HG03521 (cell line): Measurements from ENCODE around the gene TEKT5.
"Not testable (repeated sequence)": the region's sequence is repeated elsewhere in the genome, so short reads cannot be mapped to it uniquely, and the experiment has no call there.

ENCODE experiments used
- ATAC-seq: cut with Tn5 transposase; IDR thresholded peaks from one replicate; pipeline ENCODE4 v1.9.1; 2021; ENCODE audit warnings: mild to moderate bottlenecking, moderate library complexity; ENCODE audit not compliant: unreplicated experiment

TEKT5 gene

DNA sequence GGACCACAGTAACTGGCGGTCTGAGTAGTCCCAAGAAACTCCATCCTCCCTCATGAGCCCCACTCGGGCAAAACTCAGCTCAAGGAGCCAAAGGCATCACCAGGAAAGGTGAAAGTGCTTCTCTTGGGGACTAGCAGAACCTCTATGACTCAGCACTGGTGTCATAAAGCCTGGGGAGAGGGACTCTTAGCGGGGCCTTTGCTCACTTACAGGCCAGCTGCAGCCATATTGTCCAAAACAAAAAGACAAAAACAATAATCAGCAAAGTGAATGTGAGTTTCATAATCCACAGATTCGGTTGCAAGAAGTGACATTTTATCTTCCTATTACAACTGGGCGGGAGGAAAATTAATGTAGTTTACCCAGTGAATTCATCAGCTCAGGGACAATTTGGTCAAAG, at the start of gene TEKT5:
TEKT5 (minus strand) TSS at position 101 of the 400 bp plus-strand sequence; CDS start at position 44, 57 bp downstream.
- no peak for ATAC-seq

DNA sequence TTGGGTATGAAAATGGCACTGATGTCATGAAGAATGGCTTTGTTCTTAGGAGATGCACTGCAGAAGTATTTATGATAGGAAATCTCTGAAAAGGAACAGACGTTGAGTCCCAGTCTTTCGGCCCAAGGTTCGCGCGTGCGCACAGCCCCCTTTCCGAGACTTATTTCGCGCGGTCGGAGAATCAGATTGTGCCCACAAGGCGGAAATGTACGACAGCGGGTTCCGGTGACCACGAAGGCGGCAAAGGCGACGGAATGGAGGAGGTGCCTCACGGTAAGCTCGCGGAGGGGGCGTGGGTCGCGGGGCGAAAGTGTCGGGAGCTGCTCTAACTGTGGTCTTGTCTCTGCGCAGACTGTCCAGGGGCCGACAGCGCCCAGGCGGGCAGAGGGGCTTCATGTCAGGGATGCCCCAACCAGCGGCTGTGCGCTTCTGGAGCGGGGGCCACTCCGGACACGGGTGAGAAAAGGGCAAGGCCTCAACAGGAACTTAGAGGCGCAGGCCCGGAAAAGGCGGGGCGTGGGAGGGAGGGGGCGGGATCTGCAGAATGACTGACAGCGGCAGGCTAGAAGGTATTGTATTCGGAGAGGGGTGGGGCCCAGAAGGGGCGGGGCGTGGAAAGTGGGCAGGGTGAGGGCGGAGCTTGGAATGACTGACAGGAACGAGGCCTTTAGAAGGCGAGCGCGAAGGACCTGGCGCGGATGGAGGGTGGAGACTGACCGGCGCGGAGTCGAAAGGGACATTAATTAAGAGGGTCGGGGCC, 49.1 kb upstream of the TEKT5 start, which contains the start of gene NUBP1:
NUBP1 (plus strand) TSS at position 233 of the 760 bp plus-strand sequence; CDS start at position 255, 22 bp downstream.
- peak; percentile 77 for ATAC-seq

DNA sequence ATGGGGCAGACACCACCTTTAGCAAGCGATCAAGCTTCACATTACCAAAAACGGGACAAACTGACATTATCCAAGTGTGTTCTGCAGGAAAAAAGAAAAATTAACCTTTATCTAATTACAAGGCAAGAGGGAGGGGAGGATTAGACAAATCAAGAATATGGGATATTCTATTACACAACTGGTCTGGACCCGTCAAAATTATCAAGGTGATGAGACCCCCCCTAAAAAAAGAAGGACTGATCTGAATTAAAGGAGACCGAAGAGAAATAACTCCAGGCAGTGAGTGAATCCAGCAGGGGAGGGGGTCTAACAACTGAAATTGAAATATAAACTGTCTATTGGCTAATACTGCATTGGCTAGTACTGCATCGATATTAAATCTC, 48.5 kb upstream of the TEKT5 start:
- ATAC-seq, result no peak

DNA sequence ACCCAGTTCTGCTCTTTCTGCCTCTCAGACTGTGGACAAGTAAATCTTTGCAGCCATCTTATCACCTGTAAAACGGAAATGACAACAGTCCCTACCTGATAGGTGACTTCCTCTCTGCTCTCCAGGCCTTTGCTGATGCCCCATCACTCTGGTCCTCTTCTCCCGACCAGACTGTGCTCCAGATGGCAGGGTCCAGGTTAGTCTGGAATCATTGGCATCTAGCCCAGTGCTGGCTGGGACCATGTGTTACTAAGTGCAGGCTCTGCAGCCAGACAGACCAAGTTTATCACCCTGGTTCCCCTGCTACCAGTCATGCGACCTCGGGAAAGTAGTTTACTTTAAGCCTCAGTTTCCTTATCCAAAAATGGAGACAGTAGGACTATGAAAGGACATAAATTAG, 47.1 kb upstream of the TEKT5 start:
- no peak for ATAC-seq

DNA sequence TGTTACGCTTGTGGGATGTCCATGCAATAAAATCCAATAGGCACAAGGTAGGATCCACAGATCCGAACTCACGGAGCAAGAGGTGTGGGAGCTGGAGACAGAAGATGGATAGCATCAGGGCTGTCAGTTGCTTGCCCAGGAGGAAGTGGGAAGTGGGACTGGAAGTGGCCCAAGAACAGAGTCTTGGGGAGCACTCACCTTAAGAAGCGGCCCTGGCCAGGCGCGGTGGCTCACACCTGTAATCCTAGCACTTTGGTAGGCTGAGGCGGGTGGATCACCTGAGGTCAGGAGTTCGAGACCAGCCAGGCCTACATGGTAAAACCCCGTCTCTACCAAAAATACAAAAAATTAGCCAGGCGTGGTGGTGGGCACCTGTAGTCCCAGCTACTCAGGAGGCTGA, 46.5 kb upstream of the TEKT5 start:
- not testable (repeated sequence) for ATAC-seq

DNA sequence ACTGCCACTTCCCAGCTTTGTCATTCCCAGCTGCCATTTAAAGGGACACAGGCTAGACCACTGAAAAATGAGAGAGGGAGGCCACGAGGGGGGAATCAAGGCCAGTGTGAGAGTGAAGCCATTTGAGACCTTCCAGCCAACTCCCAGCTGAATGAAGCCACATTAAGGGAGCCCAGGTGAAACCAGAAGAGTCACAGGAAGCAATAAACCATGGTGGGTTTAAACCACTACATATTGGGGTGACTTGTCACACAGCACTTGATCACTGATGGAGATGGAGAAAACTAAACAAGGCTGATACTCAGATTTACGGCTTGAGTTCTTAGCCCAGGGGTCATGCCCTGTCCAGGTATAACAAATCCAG, 46.1 kb upstream of the TEKT5 start:
- ATAC-seq, result no peak

DNA sequence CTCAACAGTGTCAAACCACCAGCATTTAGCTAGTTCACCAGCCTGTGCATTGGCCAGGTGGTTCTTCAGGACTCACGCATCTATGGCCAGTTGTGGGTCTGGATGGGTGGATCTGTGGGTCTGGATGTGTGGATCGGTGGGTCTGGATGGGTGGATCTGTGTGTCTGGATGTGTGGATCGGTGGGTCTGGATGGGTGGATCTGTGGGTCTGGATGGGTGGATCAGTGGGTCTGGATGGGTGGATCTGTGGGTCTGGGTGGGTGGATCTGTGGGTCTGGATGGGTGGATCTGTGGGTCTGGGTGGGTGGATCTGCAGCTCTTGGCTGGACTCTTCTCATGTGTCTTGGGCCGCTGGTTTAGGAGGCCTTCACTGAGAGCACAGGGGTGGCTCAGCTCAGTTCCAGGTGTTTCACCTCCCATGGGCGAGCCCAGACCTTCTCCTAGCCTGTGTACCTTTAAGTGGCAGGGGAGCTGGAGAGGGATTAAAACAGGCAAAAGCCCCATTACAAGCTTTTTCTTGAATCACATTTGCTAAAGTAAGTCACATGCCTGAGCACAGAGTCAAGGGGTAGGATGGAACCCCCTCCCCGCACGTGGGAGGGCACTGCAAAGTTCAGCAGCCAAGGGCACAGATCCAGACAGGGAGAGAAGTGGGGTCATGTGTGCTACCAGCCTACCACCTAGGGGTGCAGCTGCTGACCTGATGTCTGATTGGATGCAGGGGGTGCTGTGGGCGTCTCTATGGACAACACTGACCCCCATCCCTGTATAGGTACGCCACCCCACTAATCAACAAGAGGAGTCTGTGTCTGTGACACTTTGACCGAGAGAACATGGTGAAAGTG, 45.5 kb upstream of the TEKT5 start:
- ATAC-seq, result no peak

DNA sequence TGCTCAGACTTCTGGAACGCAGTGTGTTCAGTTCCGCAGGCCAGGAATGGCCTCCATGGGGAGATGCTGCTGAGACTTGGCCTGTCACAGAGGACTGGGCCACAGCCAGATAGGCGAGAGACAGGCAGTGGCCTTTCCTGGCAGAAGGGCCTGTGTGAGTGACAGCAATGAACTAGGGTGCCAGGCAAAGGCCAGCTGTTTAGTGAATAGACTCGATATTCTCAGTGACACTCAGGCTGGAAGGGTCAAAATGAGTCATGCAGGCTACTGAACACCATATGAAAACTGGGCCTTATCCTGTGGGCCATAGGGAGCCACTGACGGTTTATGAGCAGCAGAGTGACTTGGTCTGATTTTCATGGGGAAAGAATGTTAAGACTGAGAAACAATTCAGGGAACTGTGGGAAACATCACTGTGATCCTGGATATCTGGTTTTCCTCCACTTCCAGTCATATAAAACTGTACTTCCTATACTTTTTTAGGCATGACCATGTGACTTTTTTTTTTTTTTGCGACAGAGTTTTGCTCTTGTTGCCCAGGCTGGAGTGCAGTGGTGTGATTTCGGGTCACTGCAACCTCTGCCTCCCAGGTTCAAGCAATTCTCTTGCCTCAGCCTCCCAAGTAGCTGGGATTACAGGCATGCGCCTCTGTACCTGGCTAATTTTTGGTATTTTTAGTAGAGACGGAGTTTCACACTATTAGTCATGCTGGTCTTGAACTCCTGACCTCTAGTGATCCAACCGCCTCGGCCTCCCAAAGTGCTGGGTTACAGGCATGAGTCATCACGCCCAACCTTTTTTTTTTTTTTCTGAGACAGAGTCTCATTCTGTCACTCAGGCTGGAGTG, 43.7 kb upstream of the TEKT5 start:
- peak; percentile 40 for ATAC-seq

DNA sequence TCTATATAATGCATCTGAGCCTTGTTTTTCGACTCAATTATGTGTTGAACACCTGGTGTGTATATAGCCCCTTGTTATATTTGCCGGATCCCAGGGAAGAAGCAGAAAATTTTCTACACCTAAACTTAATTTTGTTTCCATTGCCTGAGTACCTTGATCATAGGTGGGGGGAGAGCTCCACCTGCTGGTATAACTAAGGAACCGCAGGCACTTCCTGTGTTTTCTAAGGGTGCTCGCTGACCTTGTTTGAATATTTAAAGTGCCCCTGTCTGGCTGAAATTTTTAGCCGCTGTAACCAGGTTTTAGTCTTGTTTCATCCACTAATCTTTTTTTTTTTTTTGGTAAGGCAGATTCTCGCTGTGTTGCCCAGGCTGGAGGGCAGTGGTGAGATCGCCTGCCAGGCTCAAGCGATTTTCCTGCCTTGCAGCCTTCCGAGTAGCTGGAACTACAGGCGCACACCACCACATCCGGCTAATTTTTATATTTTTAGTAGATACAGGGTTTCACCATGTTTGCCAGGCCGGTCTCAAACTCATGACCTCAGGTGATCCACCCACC, 42.4 kb upstream of the TEKT5 start:
- ATAC-seq, result peak; percentile 44

DNA sequence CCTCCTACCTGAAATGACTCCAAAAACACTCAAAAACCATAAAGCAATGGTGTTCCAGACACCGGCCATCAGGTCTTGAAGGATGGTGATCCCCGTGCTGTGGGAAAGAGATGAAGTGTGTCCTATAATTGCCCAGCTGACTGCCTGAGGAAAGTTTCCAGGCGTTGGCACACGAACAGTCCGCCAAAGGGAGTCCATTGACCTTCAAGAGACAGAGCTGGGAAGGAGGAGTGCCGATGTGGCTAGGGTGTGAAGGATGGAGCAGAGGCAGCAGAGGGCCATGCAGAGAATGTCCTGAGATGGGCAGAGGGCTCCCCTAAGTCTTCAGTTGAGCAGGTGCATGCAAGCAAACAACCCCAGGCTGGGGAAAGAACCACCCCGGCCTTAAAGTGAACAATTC, 37.1 kb upstream of the TEKT5 start:
- no peak for ATAC-seq

DNA sequence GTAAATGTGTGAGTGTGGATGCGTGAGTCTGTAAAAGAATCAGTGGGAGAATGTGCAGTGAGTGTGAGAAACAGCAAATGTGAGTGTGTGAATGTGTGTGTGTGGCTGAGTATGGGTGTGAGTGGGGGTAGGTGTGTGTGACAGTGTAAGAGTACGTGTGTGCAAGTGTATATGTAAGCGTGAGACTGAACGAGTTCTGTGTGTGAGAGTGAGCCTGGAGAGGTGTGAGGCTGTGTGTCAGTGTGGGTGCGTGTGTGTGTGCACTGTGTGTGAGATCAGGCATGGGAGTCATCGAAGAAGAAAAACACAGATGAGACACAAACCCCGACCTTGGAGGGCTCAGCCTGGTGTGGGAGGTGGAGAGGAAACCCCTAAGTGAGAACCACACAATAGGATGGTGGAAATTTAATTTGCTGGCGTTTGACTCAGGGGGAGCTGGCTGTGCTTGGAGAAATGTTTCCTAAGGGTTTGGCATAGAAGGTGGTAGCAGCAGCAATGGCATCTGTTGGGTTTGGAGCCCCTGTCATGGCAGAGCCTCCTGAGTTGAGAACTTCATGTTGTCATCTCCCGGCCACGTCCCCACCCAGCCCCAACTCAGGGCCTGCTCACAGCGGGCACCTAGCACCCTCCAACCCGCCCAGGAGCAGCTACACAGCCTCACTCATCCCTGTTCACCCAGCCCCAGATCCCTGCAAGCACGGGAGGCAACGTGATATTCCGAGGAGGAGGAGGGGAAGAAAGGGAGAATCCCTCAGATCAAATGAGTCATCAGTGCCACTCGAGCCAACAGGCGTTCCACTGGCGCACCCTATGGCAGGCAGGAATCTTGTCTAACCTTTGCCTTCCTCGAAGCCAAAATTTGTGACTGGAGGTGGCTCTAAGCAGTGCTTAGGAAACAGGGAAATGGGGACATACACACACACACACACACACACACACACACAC, 34.6 kb upstream of the TEKT5 start:
- no peak for ATAC-seq

DNA sequence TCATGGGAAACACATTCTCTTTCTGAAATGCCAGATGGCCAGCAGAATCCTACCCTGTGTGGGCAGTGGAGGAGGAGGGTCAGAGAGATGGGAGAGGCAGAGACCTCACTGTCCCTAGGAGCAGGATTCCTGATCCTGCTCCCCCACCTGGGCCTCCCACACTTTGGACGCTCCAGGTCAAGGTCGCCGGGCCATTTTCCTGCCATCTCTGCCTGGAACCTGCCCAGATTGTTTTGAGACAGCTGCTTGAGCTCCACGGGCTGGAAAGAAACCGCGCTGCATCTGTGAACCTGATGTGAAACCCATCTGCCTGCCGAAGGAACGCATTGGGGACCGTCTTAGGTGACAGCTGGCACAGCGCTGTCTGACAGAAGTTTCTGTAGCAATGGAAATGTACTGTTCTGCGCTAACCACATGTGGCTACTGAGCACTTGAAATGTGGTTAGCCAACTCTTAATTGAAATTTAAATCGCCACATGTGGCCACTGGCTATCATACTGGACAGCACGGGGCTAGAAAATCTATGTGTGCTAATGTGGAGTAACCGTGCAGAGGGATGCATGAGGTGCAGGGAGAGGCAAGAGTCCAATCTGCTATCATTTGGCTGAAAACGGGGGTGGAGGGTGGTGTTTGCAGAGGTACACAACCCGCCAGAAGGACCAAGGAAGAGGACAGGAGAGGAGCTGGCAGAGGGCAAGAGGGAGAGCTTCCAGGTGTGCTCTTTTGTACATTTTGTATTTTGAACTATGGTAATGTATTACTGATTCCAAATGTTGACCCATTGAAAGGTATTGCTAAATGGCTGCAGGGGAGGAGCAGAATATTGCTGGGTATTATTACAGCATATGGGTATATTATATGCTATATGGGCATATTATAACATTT, 33.5 kb upstream of the TEKT5 start:
- ATAC-seq, result no peak

DNA sequence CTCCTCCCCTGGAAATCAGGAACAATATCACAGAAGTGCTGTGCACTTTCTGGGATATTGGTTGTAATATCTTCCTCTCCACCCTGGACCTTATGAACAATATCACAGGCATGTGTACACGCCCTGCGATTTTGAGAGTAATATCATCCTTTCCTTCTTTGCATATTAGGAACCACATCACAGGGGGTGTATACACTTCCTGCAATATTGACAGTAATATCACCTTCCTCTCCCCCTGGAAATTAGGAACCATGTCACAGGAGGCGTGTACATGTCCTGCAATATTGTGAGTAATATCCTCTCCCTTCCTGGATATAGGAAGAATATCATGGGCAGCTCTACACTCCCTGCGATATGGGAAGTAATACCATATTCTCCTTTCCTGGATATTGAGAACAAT, 14.2 kb upstream of the TEKT5 start:
- no peak for ATAC-seq

DNA sequence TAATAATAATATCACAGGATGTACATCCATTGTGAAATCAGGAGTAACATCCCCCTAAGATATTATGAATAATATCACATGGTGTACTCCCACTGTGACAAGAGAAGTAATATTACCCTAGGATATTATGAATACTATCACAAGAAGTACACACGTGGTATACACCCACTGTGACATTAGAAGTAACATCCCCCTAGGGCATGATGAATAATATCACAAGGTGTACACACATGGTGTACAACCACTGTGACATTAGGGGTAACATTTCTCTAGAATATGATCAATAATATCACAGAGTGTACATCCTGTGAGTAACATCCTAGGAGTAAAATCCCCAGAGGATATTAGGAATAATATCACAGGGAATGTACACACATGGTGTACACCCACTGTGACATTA, 5.0 kb upstream of the TEKT5 start:
- ATAC-seq, result no peak

DNA sequence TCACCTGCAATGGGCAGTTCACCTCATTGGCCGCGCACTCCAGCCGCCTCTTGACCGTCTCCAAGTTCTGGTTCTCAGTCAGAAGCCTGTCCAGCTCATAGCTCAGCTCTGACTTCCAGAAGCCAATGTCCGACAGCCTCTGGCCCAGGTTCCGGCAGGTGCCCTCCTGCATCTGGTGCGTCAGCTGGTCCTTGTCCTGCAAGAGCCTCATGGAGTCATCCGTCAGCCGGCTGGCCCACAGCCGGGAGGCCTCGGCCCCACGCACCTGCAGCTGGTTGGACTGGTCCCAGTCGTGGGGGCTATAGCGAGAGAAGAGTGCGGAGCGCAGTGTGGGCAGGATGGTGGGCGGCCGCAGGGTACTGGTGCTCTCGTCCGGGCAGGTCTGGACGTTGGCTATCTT, 424 bp downstream of the TEKT5 start:
- ATAC-seq, result no peak

DNA sequence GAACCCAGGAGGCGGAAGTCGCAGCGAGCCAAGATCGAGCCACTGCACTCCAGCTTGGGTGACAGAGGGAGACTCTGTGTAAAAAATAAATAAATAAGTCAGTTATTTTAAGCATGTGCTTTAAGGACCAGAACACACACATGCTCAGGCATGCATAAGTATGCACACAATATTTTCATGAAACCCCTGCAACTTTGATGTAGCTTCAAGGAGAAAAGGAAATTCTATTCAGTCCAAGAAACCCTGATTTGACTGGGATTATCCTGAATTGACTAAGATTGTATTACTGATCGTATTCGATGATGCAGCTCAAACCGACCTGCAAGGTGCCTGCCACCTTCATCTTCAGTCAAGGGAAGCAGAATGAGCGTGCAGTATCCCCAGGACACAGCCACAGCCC, 841 bp downstream of the TEKT5 start:
- ATAC-seq, result no peak

DNA sequence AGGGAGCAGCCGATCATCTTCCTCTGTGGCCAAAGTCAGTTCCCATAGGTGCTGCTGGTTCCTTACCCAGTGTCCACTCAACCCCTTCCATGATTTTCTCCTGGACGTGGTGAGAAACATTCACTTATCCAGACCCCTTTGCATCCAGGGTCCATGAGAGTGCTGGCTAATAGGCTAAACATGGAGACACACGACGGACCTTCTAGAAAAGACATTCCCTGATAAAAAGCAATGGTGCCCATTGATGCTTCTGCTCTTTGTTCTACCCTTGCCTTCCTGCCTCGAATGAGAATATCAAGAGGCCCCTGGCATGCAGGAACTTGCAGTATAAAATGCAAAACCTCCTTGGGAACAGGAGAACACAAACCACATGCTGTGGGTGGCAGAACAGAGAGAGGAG, 2.3 kb downstream of the TEKT5 start:
- no peak for ATAC-seq

DNA sequence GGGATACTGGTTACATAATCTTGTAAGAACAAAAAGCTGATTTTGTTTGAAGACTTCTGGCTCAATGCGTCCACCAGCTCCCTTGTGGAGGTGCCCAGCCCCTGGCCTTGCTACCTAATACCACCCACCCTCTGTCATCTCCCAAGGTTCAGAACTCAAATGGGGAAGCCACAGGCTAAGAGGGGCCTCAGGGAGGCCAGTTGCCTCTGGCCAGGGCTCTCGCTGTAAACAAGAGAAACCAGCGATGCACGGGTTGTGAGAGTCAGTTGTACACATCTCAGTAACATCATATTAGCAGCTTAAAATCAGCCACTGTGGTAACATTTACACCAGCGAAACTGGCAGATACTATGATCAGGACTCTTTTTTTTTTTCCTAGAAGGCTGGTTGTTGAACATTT, 6.0 kb downstream of the TEKT5 start:
- ATAC-seq, result no peak

DNA sequence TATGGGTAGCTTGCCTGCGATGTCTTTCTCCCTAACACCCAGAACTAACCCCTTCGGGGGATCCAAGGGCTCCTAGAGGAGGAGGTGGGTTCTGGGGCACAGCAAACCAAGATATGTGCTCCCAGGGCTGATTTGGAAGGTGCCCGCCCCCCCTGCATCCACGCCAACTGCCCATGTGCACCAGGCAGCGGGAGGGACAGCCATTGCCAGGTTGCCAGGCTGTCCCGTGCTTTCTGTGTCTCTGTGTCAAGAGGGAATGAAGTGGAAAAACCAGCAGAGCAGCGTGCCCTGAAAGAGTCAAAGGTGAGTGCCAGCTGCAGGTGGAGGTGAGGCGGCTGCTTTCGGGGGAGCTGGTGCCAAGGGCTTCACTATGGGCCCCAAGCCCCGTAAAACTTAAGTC, 6.4 kb downstream of the TEKT5 start:
- no peak for ATAC-seq
